Small intestine (tissue), 7 donors: Measurements from ENCODE around the gene ADAM22. TPM values are rescaled to one million over a fixed set of nuclear protein-coding genes. Genes with fewer than 3 reads are reported as not detected.

ENCODE experiments used
- DNase-seq, 2 donors: peaks; one replicate each; pipeline versions ENCODE4 v3.0.0 to v3.0.0-alpha.2; 2013
- FAIRE-seq: peaks from 2 replicates; lab custom pipeline; 2012; peaks lifted over from hg19 to GRCh38; lab: Jason Lieb, UNC
- H3K27ac ChIP-seq, 3 donors: one replicate each; pipeline ENCODE4 v1.5.1; 2013; ENCODE audit warnings: low read length in 2 of 3, mild to moderate bottlenecking in 2 of 3, control low read depth in 1 of 3, inconsistent platforms in 1 of 3, low read depth in 1 of 3, moderate library complexity in 1 of 3
- H3K27me3 ChIP-seq, 3 donors: one replicate each; pipeline ENCODE4 v1.6.1; 2013; ENCODE audit warnings: low read length in 3 of 3, inconsistent platforms in 1 of 3; ENCODE audit not compliant: control insufficient read depth in 3 of 3, insufficient read depth in 3 of 3
- H3K36me3 ChIP-seq, 3 donors: one replicate each; pipeline ENCODE4 v1.6.1; 2013; ENCODE audit warnings: low read length in 3 of 3, inconsistent platforms in 1 of 3, low read depth in 1 of 3, mild to moderate bottlenecking in 1 of 3, moderate library complexity in 1 of 3; ENCODE audit not compliant: control insufficient read depth in 3 of 3, insufficient read depth in 2 of 3
- H3K4me1 ChIP-seq, 3 donors: one replicate each; pipeline ENCODE4 v1.6.1; 2013; ENCODE audit warnings: low read length in 2 of 3, inconsistent platforms in 1 of 3, low read depth in 1 of 3, mild to moderate bottlenecking in 1 of 3, moderate library complexity in 1 of 3; ENCODE audit not compliant: control insufficient read depth in 3 of 3, insufficient read depth in 2 of 3
- H3K4me3 ChIP-seq, 3 donors: one replicate each; pipeline ENCODE4 v1.5.1; 2013; ENCODE audit warnings: low read length in 3 of 3, control low read depth in 1 of 3, inconsistent platforms in 1 of 3, low read depth in 1 of 3, mild to moderate bottlenecking in 1 of 3, moderate library complexity in 1 of 3
- H3K9me3 ChIP-seq, 2 donors: one replicate each; pipeline ENCODE4 v1.6.1; 2013; ENCODE audit warnings: low read depth in 1 of 2, low read length in 1 of 2; ENCODE audit not compliant: control insufficient read depth in 2 of 2, insufficient read depth in 1 of 2
- WGBS, 3 donors: extraction: QIAGEN DNeasy Blood & Tissue Kit; methylation state at CpG; one replicate each; pipeline ENCODE4 v1.1.7; 2013; 5-methylcytosine and 5-hydroxymethylcytosine counted together
- polyA plus RNA-seq, 4 donors: library from polyadenylated mRNA; stranded (reverse) in 3 of 4; unstranded in 1 of 4; fragments of 200-250 nt in 3 of 4; fragments of 120-200 nt in 1 of 4; gene quantifications; one replicate each; pipeline versions ENCODE4 v1.2.1 to v1.2.3, GENCODE V29; 2013
- donor health status: healthy with polysubstance abuse.
- donor health status: control.
- donor health status: control.
- donor health status: Bipolar disorder and iron deficiency.
- donor health status: healthy.

Gene ADAM22
- polyA plus RNA-seq, 4 donors, result 0.94 to 7.6 TPM; not detected in 2

- H3K27ac ChIP-seq, result no peak overlapping the region
- H3K27me3 ChIP-seq, result no peaks in the 10 kb centered on the region
- FAIRE-seq, result no peak
- WGBS, 3 donors, result 60 to 74% (median 69%) methylated on average over 2 of the region's 2 CpGs
- H3K4me3 ChIP-seq, result no peak overlapping the region
- no peak for DNase-seq
- peaks cover 2 to 23% (median 7%) of the 10 kb centered on the region in 3 donors for H3K4me1 ChIP-seq
- no peaks in the 10 kb centered on the region for H3K9me3 ChIP-seq
- H3K36me3 ChIP-seq, result peaks cover 6 to 23% (median 22%) of the 10 kb centered on the region in 3 donors
These were observed 281.2 kb downstream of the ADAM22 start for GRCh38 chr7:88215295-88215694.

- FAIRE-seq (no peak), DNase-seq (no peak)
- H3K27me3 ChIP-seq, result no peaks in the 10 kb centered on the region
- H3K27ac ChIP-seq, result no peak overlapping the region
- H3K36me3 ChIP-seq, result peaks cover 4 to 23% (median 18%) of the 10 kb centered on the region in 3 donors
- H3K9me3 ChIP-seq, result no peaks in the 10 kb centered on the region
- no peak overlapping the region for H3K4me3 ChIP-seq
- H3K4me1 ChIP-seq, result peaks cover 2 to 26% (median 7%) of the 10 kb centered on the region in 3 donors
These were observed 282.2 kb downstream of the ADAM22 start for GRCh38 chr7:88216276-88216675.

- no peak for DNase-seq
- Histone ChIP-seq H3K27me3 (no peaks in the 10 kb centered on the region), H3K36me3 (peaks cover 4 to 16% (median 15%) of the 10 kb centered on the region in 3 donors), H3K27ac (peak overlapping the region; percentile 27 to 81 (median 60)), H3K4me1 (peaks cover 2 to 26% (median 7%) of the 10 kb centered on the region in 3 donors), H3K9me3 (no peaks in the 10 kb centered on the region), H3K4me3 (peak overlapping the region in 2 of 3 donors; percentile 82 to 87)
- no peak for FAIRE-seq
- 0 to 13% (median 3%) methylated on average over 1 of the region's 1 CpG for WGBS, 3 donors
These were observed 283.8 kb downstream of the ADAM22 start for GRCh38 chr7:88217675-88218428.

- no peaks in the 10 kb centered on the region for H3K27me3 ChIP-seq
- peak overlapping the region; percentile 60 to 81 (median 76) for H3K27ac ChIP-seq
- H3K36me3 ChIP-seq, result peaks cover 0 to 14% (median 12%) of the 10 kb centered on the region in 3 donors
- FAIRE-seq (no peak), DNase-seq (no peak)
- WGBS, 3 donors, result 5 to 23% (median 8%) methylated on average over 5 of the region's 5 CpGs
- H3K9me3 ChIP-seq, result no peaks in the 10 kb centered on the region
- peak overlapping the region in 2 of 3 donors; percentile 82 to 87 for H3K4me3 ChIP-seq
- peaks cover 2 to 20% (median 7%) of the 10 kb centered on the region in 3 donors for H3K4me1 ChIP-seq
These were observed 284.3 kb downstream of the ADAM22 start for GRCh38 chr7:88218429-88218745.

- Histone ChIP-seq H3K4me3 (peak overlapping the region; percentile 82 to 95 (median 87)), H3K9me3 (no peaks in the 10 kb centered on the region), H3K36me3 (peaks cover 0 to 14% (median 11%) of the 10 kb centered on the region in 3 donors), H3K27ac (peak overlapping the region; percentile 22 to 81 (median 76)), H3K4me1 (peaks cover 2 to 17% (median 7%) of the 10 kb centered on the region in 3 donors), H3K27me3 (no peaks in the 10 kb centered on the region)
- no peak for FAIRE-seq
- peak; percentile 58 to 68 for DNase-seq
- 0 to 1% (median 1%) methylated on average over 27 of the region's 27 CpGs for WGBS, 3 donors
These were observed 285.0 kb downstream of the ADAM22 start for GRCh38 chr7:88218836-88219605.

- Histone ChIP-seq H3K4me3 (peak within 1 kb of the TSS; percentile 82 to 95 (median 87)), H3K9me3 (no peaks in the 10 kb centered on the region), H3K27ac (peak within 1 kb of the TSS; percentile 81 to 94 (median 88)), H3K4me1 (peaks cover 2 to 16% (median 7%) of the 10 kb centered on the region in 3 donors), H3K36me3 (peaks cover 0 to 11% (median 5%) of the 10 kb centered on the region in 3 donors), H3K27me3 (no peaks in the 10 kb centered on the region)
- whole genome bisulfite sequencing, 3 donors, result 0 to 1% (median 0%) methylated on average over 66 to 75 of the region's 75 CpGs
- FAIRE-seq (no peak), DNase-seq (peak; percentile 90 to 96)
These were observed 286.0 kb downstream of the ADAM22 start, which contains the start of gene SRI for GRCh38 chr7:88219781-88220747. Gene SRI, minus strand, starts transcription at chr7:88220038. Its CDS starts 12 bp downstream, at chr7:88220026.

GRCh38 chr7:88223265-88223664 is 289.2 kb downstream of the ADAM22 start:
- DNase-seq (no peak), FAIRE-seq (no peak)
- Histone ChIP-seq H3K9me3 (peaks cover 0 to 3% of the 10 kb centered on the region in 2 donors), H3K4me3 (no peak overlapping the region), H3K36me3 (no peaks in the 10 kb centered on the region), H3K4me1 (peaks cover 0 to 18% (median 2%) of the 10 kb centered on the region in 3 donors), H3K27me3 (no peaks in the 10 kb centered on the region), H3K27ac (no peak overlapping the region)
- WGBS, 3 donors, result 99% methylated on average over 2 of the region's 2 CpGs
